GM19328 (cell line): ENCODE results near the gene LRRFIP1.
"Not testable (repeated sequence)": the region's sequence is repeated elsewhere in the genome, so short reads cannot be mapped to it uniquely, and the experiment has no call there.

Source experiments
- ATAC-seq: cut with Tn5 transposase; IDR thresholded peaks from one replicate; pipeline ENCODE4 v1.9.1; 2021; ENCODE audit warnings: mild to moderate bottlenecking, moderate library complexity; ENCODE audit not compliant: unreplicated experiment

The LRRFIP1 gene

GRCh38 chr2:237597196-237598145 is 29.9 kb upstream of the LRRFIP1 start:
- no peak for ATAC-seq

GRCh38 chr2:237598468-237599208 is 28.7 kb upstream of the LRRFIP1 start:
- no peak for ATAC-seq

GRCh38 chr2:237599465-237600110 is 27.8 kb upstream of the LRRFIP1 start:
- no peak for ATAC-seq

- no peak for ATAC-seq
Measured at GRCh38 chr2:237600205-237600846, 27.1 kb upstream of the LRRFIP1 start.

- no peak for ATAC-seq
Measured at GRCh38 chr2:237601453-237602116, 25.8 kb upstream of the LRRFIP1 start.

- ATAC-seq = no peak
Measured at GRCh38 chr2:237602409-237602808, 25.0 kb upstream of the LRRFIP1 start.

- ATAC-seq = no peak
Measured at GRCh38 chr2:237603049-237603717, 24.2 kb upstream of the LRRFIP1 start.

GRCh38 chr2:237603718-237604362 is 23.5 kb upstream of the LRRFIP1 start:
- no peak for ATAC-seq

- no peak for ATAC-seq
Measured at GRCh38 chr2:237604391-237604790, 23.0 kb upstream of the LRRFIP1 start.

GRCh38 chr2:237604960-237605359 is 22.4 kb upstream of the LRRFIP1 start:
- no peak for ATAC-seq

- not testable (repeated sequence) for ATAC-seq
Measured at GRCh38 chr2:237606522-237606921, 20.9 kb upstream of the LRRFIP1 start.

GRCh38 chr2:237612527-237613357 is 14.6 kb upstream of the LRRFIP1 start:
- no peak for ATAC-seq

GRCh38 chr2:237613679-237614078 is 13.7 kb upstream of the LRRFIP1 start:
- ATAC-seq = no peak

GRCh38 chr2:237614151-237614720 is 13.2 kb upstream of the LRRFIP1 start:
- ATAC-seq = no peak

- ATAC-seq = no peak
Measured at GRCh38 chr2:237615631-237616249, 11.6 kb upstream of the LRRFIP1 start.

- ATAC-seq = no peak
Measured at GRCh38 chr2:237616373-237616733, 11.0 kb upstream of the LRRFIP1 start.

GRCh38 chr2:237616734-237617586 is 10.4 kb upstream of the LRRFIP1 start:
- ATAC-seq = no peak
